SK-N-SH (cell line): ENCODE results near the gene KLF12. TPM values are rescaled to one million over a fixed set of nuclear protein-coding genes. Genes with fewer than 3 reads are reported as not detected.

Source experiments
- CTCF ChIA-PET: fragments of 300-600, 350-600 bp; formaldehyde crosslinking; extraction: SDS; loops from one replicate; lab custom pipeline; 2021; lab: Yijun Ruan, JAX
- POLR2A ChIA-PET: fragments of 350-600 bp; sonication (Branson Sonifier 250); formaldehyde crosslinking; extraction: SDS; loops from one replicate; lab custom pipeline; 2020; ENCODE audit warnings: antibody characterized with exemption, inconsistent platforms; lab: Yijun Ruan, JAX
- DNase-seq: peaks from one replicate; pipeline ENCODE4 v3.0.0; 2012
- H2AFZ ChIP-seq: fragments of 200-600 bp; sonication (generic); 2 replicates; pipeline ENCODE4 v1.8.1; 2016; ENCODE audit warnings: antibody characterized with exemption, mild to moderate bottlenecking, low read depth
- H3F3A ChIP-seq: fragments of 200-600 bp; sonication (generic); replicated peaks from 2 replicates; pipeline ENCODE3; 2016; ENCODE audit warnings: antibody characterized with exemption, mild to moderate bottlenecking; ENCODE audit not compliant: insufficient read depth
- H3K27ac ChIP-seq, 2 experiments: fragments of 200-500 bp in 1 of 2; fragments of 200-600 bp in 1 of 2; sonication (Bioruptor generic) in 1 of 2; sonication (generic), shearing (Covaris generic) in 1 of 2; 2 replicates each; pipeline versions ENCODE4 v1.5.1 to v1.6.1; 2014 to 2016; ENCODE audit warnings: low read depth in 2 of 2, inconsistent platforms in 1 of 2, low read length in 1 of 2, mild to moderate bottlenecking in 1 of 2, mixed read lengths in 1 of 2
- H3K27me3 ChIP-seq: fragments of 200-600 bp; sonication (generic), shearing (Covaris generic); 2 replicates; pipeline ENCODE4 v1.6.1; 2016; ENCODE audit warnings: mixed run types; ENCODE audit not compliant: insufficient read depth
- H3K36me3 ChIP-seq, 2 experiments: fragments of 200-500 bp in 1 of 2; fragments of 200-600 bp in 1 of 2; sonication (Bioruptor generic) in 1 of 2; sonication (generic) in 1 of 2; replicated peaks in 1 of 2; 2 replicates each; pipeline versions ENCODE3 to v1.5.1; 2014 to 2016; ENCODE audit warnings: low read length in 1 of 2, mild to moderate bottlenecking in 1 of 2; ENCODE audit not compliant: insufficient read depth in 2 of 2, control insufficient read depth in 1 of 2
- H3K4me1 ChIP-seq, 2 experiments: fragments of 200-500 bp in 1 of 2; fragments of 200-600 bp in 1 of 2; sonication (Bioruptor generic) in 1 of 2; sonication (generic), shearing (Covaris generic) in 1 of 2; 2 replicates each; pipeline versions ENCODE4 v1.5.1 to v1.6.1; 2014 to 2016; ENCODE audit warnings: low read depth in 1 of 2, low read length in 1 of 2, mixed run types in 1 of 2; ENCODE audit not compliant: insufficient read depth in 2 of 2, control insufficient read depth in 1 of 2
- H3K4me2 ChIP-seq: fragments of 200-600 bp; sonication (generic), shearing (Covaris generic); 2 replicates; pipeline ENCODE4 v1.6.1; 2017; ENCODE audit warnings: mixed run types
- H3K4me3 ChIP-seq, 2 experiments: fragments of 200-500 bp in 1 of 2; fragments of 200-600 bp in 1 of 2; sonication (Bioruptor generic) in 1 of 2; sonication (generic), shearing (Covaris generic) in 1 of 2; 2 replicates each; pipeline versions ENCODE4 v1.5.1 to v1.8.1; 2014 to 2016; ENCODE audit warnings: low read depth in 2 of 2, inconsistent platforms in 1 of 2, low read length in 1 of 2, mild to moderate bottlenecking in 1 of 2, mixed read lengths in 1 of 2, moderate library complexity in 1 of 2
- H3K79me2 ChIP-seq: fragments of 200-600 bp; sonication (generic); 2 replicates; pipeline ENCODE4 v1.8.1; 2017; ENCODE audit warnings: mild to moderate bottlenecking; ENCODE audit not compliant: insufficient read depth
- H3K9ac ChIP-seq: fragments of 200-600 bp; sonication (generic); 2 replicates; pipeline ENCODE4 v1.6.1; 2017; ENCODE audit warnings: mixed run types
- H3K9me2 ChIP-seq: fragments of 200-600 bp; sonication (generic); 2 replicates; pipeline ENCODE4 v1.6.1; 2017; ENCODE audit warnings: mixed run types
- H3K9me3 ChIP-seq: fragments of 200-600 bp; sonication (generic); 2 replicates; pipeline ENCODE4 v1.6.1; 2017; ENCODE audit warnings: mixed run types, mild to moderate bottlenecking, moderate library complexity
- H4K20me1 ChIP-seq: fragments of 200-600 bp; sonication (generic); 2 replicates; pipeline ENCODE4 v1.6.1; 2017; ENCODE audit warnings: mild to moderate bottlenecking, mixed run types; ENCODE audit not compliant: insufficient read depth
- CHD2 ChIP-seq: fragments of 150-350 bp; IDR thresholded peaks from 2 replicates; pipeline ENCODE4 v1.6.1; 2018; ENCODE audit warnings: low read length; ENCODE audit not compliant: partially characterized antibody
- CTCF ChIP-seq: fragments of 200-600 bp; sonication (generic); IDR thresholded peaks from 2 replicates; pipeline ENCODE4 v1.6.1; 2017; ENCODE audit warnings: antibody characterized with exemption, mild to moderate bottlenecking, moderate library complexity
- EP300 ChIP-seq, 2 experiments: IDR thresholded peaks; 2 replicates each; pipeline versions ENCODE4 v1.4.0 to v1.6.1; 2012; ENCODE audit warnings: borderline replicate concordance in 1 of 2, low read depth in 1 of 2, low read length in 1 of 2
- EZH2phosphoT487 ChIP-seq: fragments of 200-600 bp; sonication (generic); IDR thresholded peaks from 2 replicates; pipeline ENCODE4 v1.6.1; 2017; ENCODE audit warnings: low read depth, mixed run types, mild to moderate bottlenecking, antibody characterized with exemption, moderate library complexity, borderline replicate concordance
- FOXJ3 ChIP-seq: sonication (generic); formaldehyde crosslinking; IDR thresholded peaks from 2 replicates; pipeline ENCODE4 v1.5.1; 2020; ENCODE audit warnings: mild to moderate bottlenecking, missing genetic modification reagents
- JUND ChIP-seq: IDR thresholded peaks from 2 replicates; pipeline ENCODE4 v1.4.0; 2012
- MXI1 ChIP-seq: IDR thresholded peaks from 2 replicates; pipeline ENCODE4 v1.6.1; 2012; ENCODE audit warnings: mild to moderate bottlenecking, low read depth, low read length, improper control_type of control experiment
- NFIC ChIP-seq: IDR thresholded peaks from 2 replicates; pipeline ENCODE4 v1.4.0; 2012; ENCODE audit warnings: borderline replicate concordance
- NRF1 ChIP-seq: IDR thresholded peaks from 2 replicates; pipeline ENCODE4 v1.6.1; 2012; ENCODE audit warnings: low read depth, mild to moderate bottlenecking, low read length
- POLR2AphosphoS5 ChIP-seq: IDR thresholded peaks from 2 replicates; pipeline ENCODE4 v1.6.1; 2012; ENCODE audit warnings: low read depth, low read length
- RCOR1 ChIP-seq: fragments of 150-350 bp; IDR thresholded peaks from 2 replicates; pipeline ENCODE4 v1.6.1; 2017; ENCODE audit warnings: antibody characterized with exemption, low read length
- RFX5 ChIP-seq: IDR thresholded peaks from 2 replicates; pipeline ENCODE4 v1.6.1; 2012; ENCODE audit warnings: mild to moderate bottlenecking, improper control_type of control experiment, low read length
- TAF1 ChIP-seq: IDR thresholded peaks from 2 replicates; pipeline ENCODE4 v1.6.1; 2012; ENCODE audit warnings: low read depth, mild to moderate bottlenecking, low read length, moderate library complexity, borderline replicate concordance
- TCF12 ChIP-seq: IDR thresholded peaks from 2 replicates; pipeline ENCODE4 v1.4.0; 2012
- TEAD4 ChIP-seq: IDR thresholded peaks from 2 replicates; pipeline ENCODE4 v1.4.0; 2012; ENCODE audit warnings: mild to moderate bottlenecking, borderline replicate concordance; ENCODE audit not compliant: insufficient read depth
- WGBS: methylation state at CpG from one replicate; pipeline ENCODE4 v1.1.6; 2017; ENCODE audit warnings: low lambda C conversion rate; 5-methylcytosine and 5-hydroxymethylcytosine counted together
- polyA plus RNA-seq, 3 experiments: library from polyadenylated mRNA; depleted of rRNA; stranded (reverse); fragments of >200 nt; gene quantifications; 2 replicates each; pipeline ENCODE4 v1.2.3, GENCODE V29; 2012
- TF ChIP-seq, protein P1 (sequence below): fragments of 150-350 bp; IDR thresholded peaks from 2 replicates; pipeline ENCODE4 v1.6.1; 2017; ENCODE audit warnings: antibody characterized with exemption, low read length, low read depth, borderline replicate concordance
- TF ChIP-seq, protein P2 (sequence below): IDR thresholded peaks from 2 replicates; pipeline ENCODE4; 2012
- TF ChIP-seq, protein P3 (sequence below): IDR thresholded peaks from 2 replicates; pipeline ENCODE4 v1.4.0; 2012; ENCODE audit warnings: low read depth
- TF ChIP-seq, protein P4 (sequence below): IDR thresholded peaks from 2 replicates; pipeline ENCODE4 v1.4.0; 2012; ENCODE audit warnings: low read depth, borderline replicate concordance

The KLF12 gene
- polyA plus RNA-seq, 1 of the 3 experiments (the other 2 are of a cell fraction): 2.4 TPM

- CTCF ChIA-PET: no interaction called here
Observed at GRCh38 chr13:74107598-74107997, 26.6 kb downstream of the KLF12 start.

GRCh38 chr13:74105871-74106270 lies 28.3 kb downstream of the KLF12 start:
- DNase-seq: no peak
- peaks cover 17% of the 10 kb centered on the region for H3F3A ChIP-seq
- no peak overlapping the region for H3K27ac ChIP-seq
- peaks cover 90% of the 10 kb centered on the region for H3K79me2 ChIP-seq
- H3K4me2 ChIP-seq: no peak overlapping the region
- H3K4me3 ChIP-seq: no peak overlapping the region
- TF ChIP-seq, protein P1, sequence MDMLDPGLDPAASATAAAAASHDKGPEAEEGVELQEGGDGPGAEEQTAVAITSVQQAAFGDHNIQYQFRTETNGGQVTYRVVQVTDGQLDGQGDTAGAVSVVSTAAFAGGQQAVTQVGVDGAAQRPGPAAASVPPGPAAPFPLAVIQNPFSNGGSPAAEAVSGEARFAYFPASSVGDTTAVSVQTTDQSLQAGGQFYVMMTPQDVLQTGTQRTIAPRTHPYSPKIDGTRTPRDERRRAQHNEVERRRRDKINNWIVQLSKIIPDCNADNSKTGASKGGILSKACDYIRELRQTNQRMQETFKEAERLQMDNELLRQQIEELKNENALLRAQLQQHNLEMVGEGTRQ: no peak
- no peak for TF ChIP-seq NRF1
- TF ChIP-seq CTCF: no peak
- no peak for TF ChIP-seq RCOR1
- no peak for TF ChIP-seq FOXJ3 (CRISPR knock-in tag)
- no peak for TF ChIP-seq TAF1
- TF ChIP-seq CHD2: no peak
- no peak for TF ChIP-seq EZH2phosphoT487
- TF ChIP-seq, protein P2, sequence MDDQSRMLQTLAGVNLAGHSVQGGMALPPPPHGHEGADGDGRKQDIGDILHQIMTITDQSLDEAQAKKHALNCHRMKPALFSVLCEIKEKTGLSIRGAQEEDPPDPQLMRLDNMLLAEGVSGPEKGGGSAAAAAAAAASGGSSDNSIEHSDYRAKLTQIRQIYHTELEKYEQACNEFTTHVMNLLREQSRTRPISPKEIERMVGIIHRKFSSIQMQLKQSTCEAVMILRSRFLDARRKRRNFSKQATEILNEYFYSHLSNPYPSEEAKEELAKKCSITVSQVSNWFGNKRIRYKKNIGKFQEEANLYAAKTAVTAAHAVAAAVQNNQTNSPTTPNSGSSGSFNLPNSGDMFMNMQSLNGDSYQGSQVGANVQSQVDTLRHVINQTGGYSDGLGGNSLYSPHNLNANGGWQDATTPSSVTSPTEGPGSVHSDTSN: no peak
- H4K20me1 ChIP-seq: peaks cover 27% of the 10 kb centered on the region
- H3K4me1 ChIP-seq: peaks cover 0 to 4% of the 10 kb centered on the region in 2 experiments; a peak in 3 of 4 replicates
- H3K9me2 ChIP-seq: no peaks in the 10 kb centered on the region
- ChIA-PET POLR2A (no interaction called here), CTCF (interaction anchor here (1.4 kb wide), 1 partner anchor 18 kb away, joined by 3 read pairs; no protein-coding TSS in a partner anchor)
- no peak overlapping the region for H3K9ac ChIP-seq
- no peaks in the 10 kb centered on the region for H3K27me3 ChIP-seq
- no peaks in the 10 kb centered on the region for H3K9me3 ChIP-seq
- no peak overlapping the region for H2AFZ ChIP-seq
- H3K36me3 ChIP-seq: peaks cover 0 to 4% of the 10 kb centered on the region in 2 experiments

More at GRCh38 chr13:74107598-74107997, 26.6 kb downstream of the KLF12 start:
- H3K27me3 ChIP-seq: no peaks in the 10 kb centered on the region
- H3K9me3 ChIP-seq: no peaks in the 10 kb centered on the region
- no peak for DNase-seq
- peaks cover 17% of the 10 kb centered on the region for H3F3A ChIP-seq
- peaks cover 85% of the 10 kb centered on the region for H3K79me2 ChIP-seq
- 91% methylated on average over 3 of the region's 3 CpGs for WGBS
- H3K4me1 ChIP-seq: peaks cover 0 to 4% of the 10 kb centered on the region in 2 experiments; a peak in 3 of 4 replicates
- no peak overlapping the region for H3K4me2 ChIP-seq
- peaks cover 27% of the 10 kb centered on the region for H4K20me1 ChIP-seq
- POLR2A ChIA-PET: no interaction called here
- no peak overlapping the region for H3K4me3 ChIP-seq
- H3K9me2 ChIP-seq: no peaks in the 10 kb centered on the region
- TF ChIP-seq JUND: no peak
- no peak for TF ChIP-seq NFIC
- TF ChIP-seq, protein P3, sequence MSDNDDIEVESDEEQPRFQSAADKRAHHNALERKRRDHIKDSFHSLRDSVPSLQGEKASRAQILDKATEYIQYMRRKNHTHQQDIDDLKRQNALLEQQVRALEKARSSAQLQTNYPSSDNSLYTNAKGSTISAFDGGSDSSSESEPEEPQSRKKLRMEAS: no peak
- TF ChIP-seq POLR2AphosphoS5: no peak
- TF ChIP-seq RFX5: no peak
- no peak for TF ChIP-seq EP300 (IDR thresholded peaks at IDR 0.05; ENCODE audit: borderline replicate concordance in 1 of 2, low read depth in 1 of 2, low read length in 1 of 2)
- TF ChIP-seq, protein P4, sequence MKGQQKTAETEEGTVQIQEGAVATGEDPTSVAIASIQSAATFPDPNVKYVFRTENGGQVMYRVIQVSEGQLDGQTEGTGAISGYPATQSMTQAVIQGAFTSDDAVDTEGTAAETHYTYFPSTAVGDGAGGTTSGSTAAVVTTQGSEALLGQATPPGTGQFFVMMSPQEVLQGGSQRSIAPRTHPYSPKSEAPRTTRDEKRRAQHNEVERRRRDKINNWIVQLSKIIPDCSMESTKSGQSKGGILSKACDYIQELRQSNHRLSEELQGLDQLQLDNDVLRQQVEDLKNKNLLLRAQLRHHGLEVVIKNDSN: no peak
- TF ChIP-seq, protein P2: no peak
- no peak for TF ChIP-seq CHD2
- no peak for TF ChIP-seq MXI1
- no peak for TF ChIP-seq TCF12
- no peak for TF ChIP-seq TEAD4
- H3K27ac ChIP-seq: no peak overlapping the region
- peaks cover 0 to 4% of the 10 kb centered on the region in 2 experiments for H3K36me3 ChIP-seq
- no peak overlapping the region for H3K9ac ChIP-seq
- no peak overlapping the region for H2AFZ ChIP-seq
